Common myeloid progenitor, CD34-positive (primary cell): Measurements from ENCODE around the gene CEP85L.

Experiments
- CTCF ChIA-PET: fragments of 350-600 bp; sonication (Branson Sonifier 250); formaldehyde crosslinking; loops from one replicate; lab custom pipeline; 2021; ENCODE audit warnings: antibody characterized with exemption; lab: Charles Lee
- POLR2A ChIA-PET: fragments of 350-600 bp; sonication (Branson Sonifier 250); formaldehyde crosslinking; loops from one replicate; lab custom pipeline; 2021; ENCODE audit warnings: antibody characterized with exemption; lab: Charles Lee
- DNase-seq, 3 donors: peaks; one replicate each; pipeline versions ENCODE4 v3.0.0 to v3.0.0-alpha.2; 2013
- H3K27ac ChIP-seq, 2 experiments: 1 replicate in 1 of 2; 2 replicates in 1 of 2; pipeline ENCODE4 v1.7.0; 2013; ENCODE audit warnings: inconsistent platforms in 2 of 2, low read length in 2 of 2, mild to moderate bottlenecking in 2 of 2, low read depth in 1 of 2, moderate library complexity in 1 of 2; ENCODE audit not compliant: severe bottlenecking in 2 of 2, insufficient read depth in 1 of 2, poor library complexity in 1 of 2
- H3K27me3 ChIP-seq, 5 experiments: replicated peaks in 2 of 5; 1 replicate in 3 of 5; 2 replicates in 2 of 5; pipeline versions ENCODE4 v1.6.1 to v1.7.0; 2013; ENCODE audit warnings: low read length in 4 of 5, mild to moderate bottlenecking in 2 of 5, moderate library complexity in 2 of 5, inconsistent platforms in 1 of 5; ENCODE audit not compliant: insufficient read depth in 5 of 5, control insufficient read depth in 4 of 5
- H3K36me3 ChIP-seq, 4 experiments: 1 replicate in 2 of 4; 2 replicates in 2 of 4; pipeline versions ENCODE4 v1.6.1 to v1.7.0; 2013; ENCODE audit warnings: low read length in 3 of 4, control low read depth in 1 of 4, mild to moderate bottlenecking in 1 of 4; ENCODE audit not compliant: control insufficient read depth in 4 of 4, insufficient read depth in 4 of 4
- H3K4me1 ChIP-seq, 4 experiments: 1 replicate in 3 of 4; 2 replicates in 1 of 4; pipeline versions ENCODE4 v1.6.1 to v1.7.1; 2013; ENCODE audit warnings: low read length in 3 of 4, mild to moderate bottlenecking in 3 of 4, control low read depth in 1 of 4, inconsistent platforms in 1 of 4, moderate library complexity in 1 of 4; ENCODE audit not compliant: control insufficient read depth in 4 of 4, insufficient read depth in 4 of 4; ENCODE audit errors: control extremely low read depth in 1 of 4
- H3K4me3 ChIP-seq, 7 experiments: 1 replicate in 4 of 7; 2 replicates in 3 of 7; pipeline versions ENCODE4 v1.5.1 to v1.7.0; 2013; ENCODE audit warnings: mild to moderate bottlenecking in 7 of 7, low read length in 6 of 7, moderate library complexity in 6 of 7, inconsistent platforms in 2 of 7, low read depth in 2 of 7, control low read depth in 1 of 7; ENCODE audit not compliant: insufficient read depth in 4 of 7, control insufficient read depth in 1 of 7; ENCODE audit errors: extremely low read depth in 1 of 7
- H3K9me3 ChIP-seq, 5 experiments: 1 replicate in 4 of 5; 2 replicates in 1 of 5; pipeline versions ENCODE4 v1.6.1 to v1.7.1; 2013; ENCODE audit warnings: low read length in 4 of 5, mild to moderate bottlenecking in 2 of 5, inconsistent platforms in 1 of 5, low read depth in 1 of 5, moderate library complexity in 1 of 5; ENCODE audit not compliant: control insufficient read depth in 4 of 5, insufficient read depth in 2 of 5; ENCODE audit errors: control extremely low read depth in 1 of 5
- WGBS: methylation state at CpG from one replicate; pipeline ENCODE4 v1.1.5; 2013; ENCODE audit not compliant: insufficient coverage; 5-methylcytosine and 5-hydroxymethylcytosine counted together

The CEP85L gene

DNA sequence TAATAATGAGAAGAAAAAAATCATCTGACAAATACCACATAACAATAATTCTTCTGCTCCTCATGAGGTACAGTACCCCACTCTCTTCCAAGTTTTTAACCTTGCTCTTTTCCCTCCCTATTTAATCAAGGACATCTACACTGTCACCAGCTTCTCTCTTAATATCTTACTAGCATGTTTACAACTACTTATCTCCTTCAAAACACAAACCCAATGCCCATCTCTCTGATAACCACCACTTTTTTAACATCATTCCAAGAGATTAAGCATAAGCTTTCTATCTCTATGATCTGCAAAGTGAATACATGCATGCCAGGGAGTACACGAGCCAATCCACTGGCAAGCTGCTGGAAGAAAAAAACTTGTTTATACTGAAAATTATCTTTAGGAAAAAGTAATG lies 10.3 kb downstream of the CEP85L start:
- ChIA-PET CTCF (no interaction called here), POLR2A (no interaction called here)
- Histone ChIP-seq H3K9me3 (peaks cover 0 to 6% (median 1%) of the 10 kb centered on the region in 5 experiments), H3K27ac (no peak overlapping the region), H3K36me3 (peaks cover 0 to 4% (median 0%) of the 10 kb centered on the region in 4 experiments), H3K27me3 (no peaks in the 10 kb centered on the region), H3K4me1 (peaks cover 4 to 11% (median 5%) of the 10 kb centered on the region in 4 experiments), H3K4me3 (no peak overlapping the region)
- WGBS, result no CpG with 5 or more reads among the region's 1 CpG
- no peak for DNase-seq

DNA sequence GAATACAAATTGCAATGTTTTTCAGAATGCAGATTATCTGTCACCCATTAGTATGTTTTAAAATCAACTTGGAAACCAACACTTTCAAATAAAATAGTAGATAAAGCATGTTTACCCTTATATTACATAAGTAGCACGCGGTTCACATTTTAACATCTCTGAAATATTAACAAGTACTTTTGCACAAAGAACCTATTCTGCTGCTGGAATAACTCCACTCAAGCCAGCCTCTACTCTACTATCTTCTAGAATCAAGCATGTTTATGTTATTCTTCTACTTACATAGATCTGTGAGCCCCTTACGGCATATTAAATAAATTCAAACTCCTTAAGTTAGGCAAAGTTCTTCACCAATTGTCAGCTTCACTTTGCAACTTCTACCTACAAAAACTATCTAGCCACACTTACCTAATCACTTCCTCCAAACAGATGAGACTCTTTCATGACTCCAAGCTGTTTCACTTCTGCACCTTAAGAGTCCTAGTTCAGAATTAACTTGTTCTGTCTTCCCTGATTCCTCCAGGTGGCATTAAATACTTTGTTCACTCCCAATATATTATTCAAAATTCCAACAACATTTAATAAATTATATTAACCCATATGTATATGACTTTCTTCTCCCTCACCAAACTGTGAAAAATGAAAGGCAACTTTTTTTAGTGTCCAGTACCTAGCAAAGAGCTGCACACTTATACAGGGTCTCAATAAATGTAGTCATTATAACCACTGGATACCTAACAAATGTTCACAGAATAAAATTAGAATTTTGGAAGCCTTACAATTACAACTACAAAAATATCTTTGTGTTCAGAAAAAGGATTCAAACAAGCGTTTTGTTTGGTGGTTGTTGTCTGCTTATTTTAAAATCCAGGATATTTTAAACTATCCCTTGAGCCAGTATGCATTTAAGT lies 12.1 kb downstream of the CEP85L start:
- H3K4me1 ChIP-seq, result peaks cover 4 to 11% (median 5%) of the 10 kb centered on the region in 4 experiments
- no peaks in the 10 kb centered on the region for H3K27me3 ChIP-seq
- peaks cover 0 to 4% (median 0%) of the 10 kb centered on the region in 4 experiments for H3K36me3 ChIP-seq
- H3K4me3 ChIP-seq, result no peak overlapping the region
- peaks cover 0 to 6% (median 1%) of the 10 kb centered on the region in 5 experiments for H3K9me3 ChIP-seq
- H3K27ac ChIP-seq, result no peak overlapping the region
- POLR2A ChIA-PET, result no interaction called here
- 78% methylated on average over 3 of the region's 4 CpGs for WGBS
- CTCF ChIA-PET, result interaction anchor here (1.1 to 1.6 kb wide), 3 partner anchors 9 to 33 kb away, joined by 3 read pairs; no protein-coding TSS in a partner anchor
- peak in 2 of 3 donors; percentile 22 to 34 for DNase-seq

DNA sequence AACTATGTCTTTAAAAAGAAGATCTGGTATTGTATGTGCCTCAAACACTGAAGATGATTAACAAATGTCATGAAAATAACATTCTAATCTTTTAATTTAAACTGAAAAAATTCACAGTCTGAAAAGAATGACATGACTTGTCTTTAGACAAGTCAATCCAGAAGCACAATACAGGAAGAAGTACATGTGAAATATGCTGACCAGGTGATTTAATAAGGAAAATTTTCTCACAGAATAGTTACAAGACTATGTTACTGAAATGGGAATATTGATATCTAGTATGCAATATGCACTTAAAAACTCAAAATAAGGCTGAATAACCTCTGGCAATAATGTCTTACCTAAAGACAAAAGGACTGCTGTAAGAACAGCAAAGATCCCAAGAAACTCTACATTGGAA lies 13.1 kb downstream of the CEP85L start:
- Histone ChIP-seq H3K4me1 (peaks cover 4 to 11% (median 5%) of the 10 kb centered on the region in 4 experiments), H3K36me3 (peaks cover 0 to 4% (median 0%) of the 10 kb centered on the region in 4 experiments), H3K27ac (no peak overlapping the region), H3K9me3 (peaks cover 0 to 6% (median 1%) of the 10 kb centered on the region in 5 experiments), H3K27me3 (no peaks in the 10 kb centered on the region), H3K4me3 (no peak overlapping the region)
- DNase-seq, result no peak
- ChIA-PET CTCF (interaction anchor here (1.0 to 1.1 kb wide), 2 partner anchors 12 to 20 kb away, joined by 3 read pairs; no protein-coding TSS in a partner anchor), POLR2A (no interaction called here)

DNA sequence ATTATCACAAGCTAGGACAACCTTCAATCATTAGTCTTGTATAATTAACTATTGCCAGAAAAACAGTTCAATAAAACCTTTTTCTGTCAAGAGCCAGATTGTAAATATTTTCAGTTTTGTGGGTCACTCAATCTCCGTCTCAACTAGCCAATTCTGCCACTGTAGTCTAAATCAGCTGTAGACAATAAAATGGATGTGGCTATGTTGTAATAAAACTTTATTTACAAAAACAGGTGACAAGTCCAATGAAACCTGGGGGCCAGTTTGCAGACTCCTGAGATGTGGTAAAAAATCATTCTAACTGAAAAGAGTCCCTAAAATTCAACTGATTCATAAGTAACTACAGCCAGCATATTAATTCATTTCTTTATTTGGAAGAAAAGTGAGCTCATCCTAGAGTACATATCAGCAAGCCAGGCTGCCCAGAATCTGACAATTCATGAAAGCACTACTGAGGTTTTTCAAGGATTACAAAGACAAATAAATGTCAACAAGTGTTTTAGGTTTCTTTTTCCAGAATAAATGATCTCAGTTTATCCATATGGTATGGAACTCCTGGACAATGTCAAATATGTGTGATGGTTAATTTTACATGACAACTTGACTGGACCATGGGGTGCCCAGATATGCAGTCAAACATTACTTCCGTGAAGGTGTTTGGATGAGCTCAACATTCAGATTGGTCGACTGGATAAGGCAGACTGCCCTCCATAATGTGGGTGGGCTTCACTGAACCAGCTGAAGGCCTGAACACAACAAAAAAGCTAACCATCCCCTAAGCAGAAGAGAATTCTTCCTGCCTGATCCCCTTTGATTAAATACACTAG lies 15.3 kb downstream of the CEP85L start:
- no peak overlapping the region for H3K4me3 ChIP-seq
- H3K27me3 ChIP-seq, result no peaks in the 10 kb centered on the region
- DNase-seq, result no peak
- POLR2A ChIA-PET, result no interaction called here
- H3K36me3 ChIP-seq, result peaks cover 0 to 9% (median 1%) of the 10 kb centered on the region in 4 experiments
- CTCF ChIA-PET, result interaction anchor here (0.7 to 1.3 kb wide), 3 partner anchors 10 to 15 kb away, joined by 3 to 5 read pairs (median 3); partner anchors contain the start of gene CEP85L
- peaks cover 0 to 6% (median 1%) of the 10 kb centered on the region in 5 experiments for H3K9me3 ChIP-seq
- 100% methylated on average over 2 of the region's 3 CpGs for WGBS
- H3K4me1 ChIP-seq, result peaks cover 4 to 17% (median 5%) of the 10 kb centered on the region in 4 experiments
- no peak overlapping the region for H3K27ac ChIP-seq

DNA sequence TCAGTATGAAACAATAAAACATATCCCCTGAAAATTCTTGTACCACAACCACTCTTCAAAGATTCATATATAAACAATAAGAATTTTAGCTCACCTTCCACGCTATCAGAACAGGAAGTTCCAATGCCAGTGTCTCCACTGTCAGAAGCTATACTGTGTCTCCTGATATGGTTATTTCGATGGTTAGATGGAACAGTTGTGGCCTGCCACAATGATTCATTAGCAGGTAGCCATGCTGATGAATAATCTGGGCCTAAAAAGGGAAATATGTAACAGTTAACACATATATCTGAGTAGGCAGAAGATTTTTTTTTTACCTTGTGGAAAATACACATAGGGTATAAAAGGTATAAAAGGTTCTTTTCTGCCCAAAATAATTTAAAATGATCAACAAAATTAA lies 19.0 kb downstream of the CEP85L start:
- H3K36me3 ChIP-seq, result peaks cover 6 to 21% (median 14%) of the 10 kb centered on the region in 4 experiments
- peak in 2 of 3 donors; percentile 53 for DNase-seq
- no peak overlapping the region for H3K4me3 ChIP-seq
- ChIA-PET CTCF (interaction anchor here (1.1 to 1.7 kb wide), 2 partner anchors 15 to 147 kb away, joined by 3 to 4 read pairs; no protein-coding TSS in a partner anchor), POLR2A (no interaction called here)
- no peaks in the 10 kb centered on the region for H3K27me3 ChIP-seq
- H3K9me3 ChIP-seq, result peaks cover 0 to 14% (median 4%) of the 10 kb centered on the region in 5 experiments
- H3K4me1 ChIP-seq, result peaks cover 0 to 5% (median 0%) of the 10 kb centered on the region in 4 experiments
- 67% methylated on average over 1 of the region's 2 CpGs for WGBS
- H3K27ac ChIP-seq, result no peak overlapping the region

DNA sequence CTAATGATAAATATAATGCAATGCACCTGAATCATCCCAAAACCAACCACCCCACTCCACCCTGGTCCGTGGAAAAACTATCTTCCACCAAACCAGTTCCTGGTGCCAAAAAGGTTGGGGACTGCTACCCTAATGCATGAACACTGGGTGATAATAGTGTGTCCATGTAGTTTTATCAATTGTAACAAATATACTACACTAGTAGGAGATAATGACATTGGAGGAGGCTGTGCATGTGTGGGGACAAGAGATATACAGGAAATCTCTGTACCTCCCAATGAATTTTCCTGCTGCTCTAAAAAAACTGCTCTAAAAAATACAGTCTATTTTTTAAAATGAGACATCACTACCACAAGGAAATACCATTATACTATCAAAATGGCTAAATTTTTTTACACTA lies 20.5 kb downstream of the CEP85L start:
- Histone ChIP-seq H3K9me3 (peaks cover 4 to 18% (median 7%) of the 10 kb centered on the region in 5 experiments), H3K27me3 (no peaks in the 10 kb centered on the region), H3K36me3 (peaks cover 8 to 25% (median 19%) of the 10 kb centered on the region in 4 experiments), H3K4me1 (peaks cover 0 to 5% (median 0%) of the 10 kb centered on the region in 4 experiments), H3K4me3 (no peak overlapping the region), H3K27ac (no peak overlapping the region)
- CTCF ChIA-PET, result no interaction called here
- WGBS, result no CpG with 5 or more reads among the region's 1 CpG
- POLR2A ChIA-PET, result no interaction called here
- no peak for DNase-seq
